H9 (cell line): ENCODE data around the gene MUC22. TPM values are rescaled to one million over a fixed set of nuclear protein-coding genes. Genes with fewer than 3 reads are reported as not detected.

Experiments
- DNase-seq: peaks from one replicate; pipeline ENCODE4 v3.0.0-alpha.2; 2017
- H2AFZ ChIP-seq: one replicate; pipeline ENCODE4 v1.6.1; 2013; ENCODE audit warnings: mild to moderate bottlenecking, low read length, control low read depth, moderate library complexity
- H2AK5ac ChIP-seq: 2 replicates; pipeline ENCODE4 v1.6.1; 2013; ENCODE audit warnings: low read length, control low read depth, mixed read lengths; ENCODE audit not compliant: insufficient read length
- H2BK120ac ChIP-seq: one replicate; pipeline ENCODE4 v1.6.1; 2013; ENCODE audit warnings: low read depth, mild to moderate bottlenecking, low read length, control low read depth, inconsistent platforms; ENCODE audit not compliant: poor library complexity, severe bottlenecking
- H2BK12ac ChIP-seq: 2 replicates; pipeline ENCODE4 v1.6.1; 2013; ENCODE audit warnings: low read length, control low read depth, mixed read lengths, low read depth; ENCODE audit not compliant: insufficient read length
- H2BK15ac ChIP-seq: 2 replicates; pipeline ENCODE4 v1.6.1; 2013; ENCODE audit warnings: low read depth, low read length, control low read depth
- H2BK20ac ChIP-seq: one replicate; pipeline ENCODE4 v1.6.1; 2013; ENCODE audit warnings: low read depth, mild to moderate bottlenecking, low read length, control low read depth, inconsistent platforms; ENCODE audit not compliant: poor library complexity, severe bottlenecking
- H2BK5ac ChIP-seq: 2 replicates; pipeline ENCODE4 v1.6.1; 2013; ENCODE audit warnings: low read length, control low read depth, mixed read lengths; ENCODE audit not compliant: insufficient read length
- H3K14ac ChIP-seq: 2 replicates; pipeline ENCODE4 v1.6.1; 2013; ENCODE audit warnings: low read length, control low read depth; ENCODE audit not compliant: insufficient read depth
- H3K18ac ChIP-seq: 2 replicates; pipeline ENCODE4 v1.6.1; 2013; ENCODE audit warnings: low read depth, mild to moderate bottlenecking, mixed read lengths, low read length, control low read depth; ENCODE audit not compliant: insufficient read length
- H3K23ac ChIP-seq: 2 replicates; pipeline ENCODE4 v1.6.1; 2013; ENCODE audit warnings: low read length, control low read depth, mixed read lengths, low read depth; ENCODE audit not compliant: insufficient read length
- H3K23me2 ChIP-seq: 2 replicates; pipeline ENCODE4 v1.6.1; 2013; ENCODE audit warnings: low read depth, mild to moderate bottlenecking, mixed read lengths, low read length, control low read depth; ENCODE audit not compliant: insufficient read length, poor library complexity, severe bottlenecking
- H3K27ac ChIP-seq: 2 replicates; pipeline ENCODE4 v1.5.1; 2013; ENCODE audit warnings: low read length, control low read depth, mixed read lengths, low read depth; ENCODE audit not compliant: insufficient read length
- H3K27me3 ChIP-seq: 2 replicates; pipeline ENCODE4 v1.6.1; 2013; ENCODE audit warnings: low read length, control low read depth, inconsistent platforms; ENCODE audit not compliant: insufficient read depth
- H3K4ac ChIP-seq: 2 replicates; pipeline ENCODE4 v1.6.1; 2013; ENCODE audit warnings: low read depth, mild to moderate bottlenecking, control low read depth, inconsistent platforms, low read length, moderate library complexity
- H3K4me1 ChIP-seq: 2 replicates; pipeline ENCODE4 v1.6.1; 2013; ENCODE audit warnings: low read length, control low read depth, inconsistent platforms; ENCODE audit not compliant: insufficient read depth
- H3K4me2 ChIP-seq: 2 replicates; pipeline ENCODE4 v1.6.1; 2013; ENCODE audit warnings: low read length, control low read depth, mixed read lengths; ENCODE audit not compliant: insufficient read length, insufficient read depth
- H3K56ac ChIP-seq: 2 replicates; pipeline ENCODE4 v1.6.1; 2013; ENCODE audit warnings: low read depth, mild to moderate bottlenecking, mixed read lengths, low read length, control low read depth; ENCODE audit not compliant: insufficient read length
- H3K79me1 ChIP-seq: 2 replicates; pipeline ENCODE4 v1.6.1; 2013; ENCODE audit warnings: low read depth, mild to moderate bottlenecking, moderate library complexity, low read length, control low read depth, inconsistent platforms; ENCODE audit not compliant: insufficient read depth, poor library complexity, severe bottlenecking
- H3K79me2 ChIP-seq: 2 replicates; pipeline ENCODE4 v1.6.1; 2013; ENCODE audit warnings: low read length, control low read depth, inconsistent platforms; ENCODE audit not compliant: insufficient read depth
- H3K9ac ChIP-seq: 2 replicates; pipeline ENCODE4 v1.6.1; 2013; ENCODE audit warnings: low read length, control low read depth, mixed read lengths; ENCODE audit not compliant: insufficient read length; ENCODE audit errors: extremely low read depth
- H3K9me3 ChIP-seq: one replicate; pipeline ENCODE4 v1.6.1; 2013; ENCODE audit warnings: low read depth, low read length, inconsistent platforms; ENCODE audit not compliant: control insufficient read depth
- H3T11ph ChIP-seq: one replicate; pipeline ENCODE4 v1.6.1; 2013; ENCODE audit warnings: mild to moderate bottlenecking, low read length, control low read depth, inconsistent platforms
- H4K20me1 ChIP-seq: one replicate; pipeline ENCODE4 v1.6.1; 2013; ENCODE audit not compliant: control insufficient read depth, insufficient read length, insufficient read depth
- H4K5ac ChIP-seq: 2 replicates; pipeline ENCODE4 v1.6.1; 2013; ENCODE audit warnings: low read depth, mild to moderate bottlenecking, mixed read lengths, low read length, control low read depth; ENCODE audit not compliant: insufficient read length
- H4K8ac ChIP-seq: replicated peaks from 2 replicates; pipeline ENCODE4 v1.6.1; 2013; ENCODE audit warnings: low read length, control low read depth, mixed read lengths, low read depth; ENCODE audit not compliant: insufficient read length
- H4K91ac ChIP-seq: 2 replicates; pipeline ENCODE4 v1.6.1; 2013; ENCODE audit warnings: low read depth, mild to moderate bottlenecking, moderate library complexity, mixed read lengths, low read length, control low read depth; ENCODE audit not compliant: insufficient read length
- H3K27ac Mint-ChIP-seq, 3 experiments: 2 replicates in 2 of 3; 3 replicates in 1 of 3; pipeline ENCODE4 v1.8.0; 2020 to 2021; ENCODE audit warnings: mixed read lengths in 3 of 3, mild to moderate bottlenecking in 1 of 3, moderate library complexity in 1 of 3
- H3K27me3 Mint-ChIP-seq: 2 replicates; pipeline ENCODE4 v1.8.0; 2021; ENCODE audit warnings: low read depth, mild to moderate bottlenecking, moderate library complexity, mixed read lengths
- H3K36me3 Mint-ChIP-seq, 3 experiments: 2 replicates in 2 of 3; 3 replicates in 1 of 3; pipeline ENCODE4 v1.8.0; 2020 to 2021; ENCODE audit warnings: low read depth in 3 of 3, mixed read lengths in 3 of 3; ENCODE audit not compliant: insufficient read depth in 1 of 3
- H3K4me1 Mint-ChIP-seq, 2 experiments: 2 replicates each; pipeline ENCODE4 v1.8.0; 2020; ENCODE audit warnings: mixed read lengths in 2 of 2
- H3K4me3 Mint-ChIP-seq, 2 experiments: 2 replicates in 1 of 2; 3 replicates in 1 of 2; pipeline ENCODE4 v1.8.0; 2020 to 2021; ENCODE audit warnings: mild to moderate bottlenecking in 2 of 2, mixed read lengths in 2 of 2, moderate library complexity in 1 of 2
- H3K9me3 Mint-ChIP-seq, 2 experiments: 2 replicates in 1 of 2; 3 replicates in 1 of 2; pipeline ENCODE4 v1.8.0; 2020; ENCODE audit warnings: mild to moderate bottlenecking in 2 of 2, mixed read lengths in 2 of 2, moderate library complexity in 1 of 2
- WGBS: extraction: QIAGEN DNeasy Blood & Tissue Kit; methylation state at CpG from one replicate; pipeline ENCODE4 v1.1.7; 2013; ENCODE audit warnings: missing lambda C conversion rate, low lambda C conversion rate, mixed read lengths; ENCODE audit not compliant: insufficient read length; ENCODE audit errors: extremely low coverage; 5-methylcytosine and 5-hydroxymethylcytosine counted together
- long read RNA-seq: library from polyadenylated mRNA; unstranded; transcript quantifications from one replicate; pipeline ENCODE4 v2.0.0, GENCODE V29; 2020
- total RNA-seq: library from RNA; stranded (reverse); gene quantifications from 2 replicates; pipeline ENCODE4 v1.2.1, GENCODE V29; 2021
- TF ChIP-seq, protein P1 (sequence below): fragments of 200-600 bp; sonication (generic); conservative IDR thresholded peaks from 3 replicates; pipeline ENCODE4 v1.8.0; 2021; ENCODE audit warnings: antibody characterized with exemption, mild to moderate bottlenecking

The MUC22 gene
- not detected in 2 replicates for total RNA-seq
- long read RNA-seq, result 0 reads

- Histone ChIP-seq H3K18ac (no peak within 1 kb of the TSS), H2BK5ac (no peak within 1 kb of the TSS), H3K56ac (no peak within 1 kb of the TSS), H2BK15ac (no peak within 1 kb of the TSS), H3K27me3 (no peaks in the 10 kb centered on the region), H2AK5ac (no peak within 1 kb of the TSS), H3K4me1 (no peaks in the 10 kb centered on the region), H4K8ac (no peak within 1 kb of the TSS), H3T11ph (no peak within 1 kb of the TSS), H3K4ac (no peak within 1 kb of the TSS), H4K5ac (no peak within 1 kb of the TSS), H4K20me1 (no peaks in the 10 kb centered on the region), H3K23ac (no peak within 1 kb of the TSS), H4K91ac (no peak within 1 kb of the TSS), H3K27ac (no peak within 1 kb of the TSS), H2BK20ac (no peak within 1 kb of the TSS), H2BK120ac (no peak within 1 kb of the TSS), H3K9ac (no peak within 1 kb of the TSS), H3K79me1 (no peaks in the 10 kb centered on the region), H3K14ac (no peak within 1 kb of the TSS), H3K79me2 (no peaks in the 10 kb centered on the region), H3K23me2 (no peaks in the 10 kb centered on the region), H2AFZ (no peak within 1 kb of the TSS), H2BK12ac (no peak within 1 kb of the TSS), H3K9me3 (no peaks in the 10 kb centered on the region), H3K4me2 (no peak within 1 kb of the TSS)
- Mint-ChIP-seq H3K36me3 (no peaks in the 10 kb centered on the region), H3K27me3 (peaks cover 7% of the 10 kb centered on the region), H3K9me3 (peaks cover 0 to 3% of the 10 kb centered on the region in 2 experiments; a peak in 2 of 5 replicates), H3K4me3 (no peak within 1 kb of the TSS), H3K4me1 (0 out of 4 replicates have a peak, but pooled peaks cover 0 to 2% of the 10 kb centered on the region in 2 experiments), H3K27ac (no peak within 1 kb of the TSS)
- no peak for DNase-seq
- TF ChIP-seq, protein P1, sequence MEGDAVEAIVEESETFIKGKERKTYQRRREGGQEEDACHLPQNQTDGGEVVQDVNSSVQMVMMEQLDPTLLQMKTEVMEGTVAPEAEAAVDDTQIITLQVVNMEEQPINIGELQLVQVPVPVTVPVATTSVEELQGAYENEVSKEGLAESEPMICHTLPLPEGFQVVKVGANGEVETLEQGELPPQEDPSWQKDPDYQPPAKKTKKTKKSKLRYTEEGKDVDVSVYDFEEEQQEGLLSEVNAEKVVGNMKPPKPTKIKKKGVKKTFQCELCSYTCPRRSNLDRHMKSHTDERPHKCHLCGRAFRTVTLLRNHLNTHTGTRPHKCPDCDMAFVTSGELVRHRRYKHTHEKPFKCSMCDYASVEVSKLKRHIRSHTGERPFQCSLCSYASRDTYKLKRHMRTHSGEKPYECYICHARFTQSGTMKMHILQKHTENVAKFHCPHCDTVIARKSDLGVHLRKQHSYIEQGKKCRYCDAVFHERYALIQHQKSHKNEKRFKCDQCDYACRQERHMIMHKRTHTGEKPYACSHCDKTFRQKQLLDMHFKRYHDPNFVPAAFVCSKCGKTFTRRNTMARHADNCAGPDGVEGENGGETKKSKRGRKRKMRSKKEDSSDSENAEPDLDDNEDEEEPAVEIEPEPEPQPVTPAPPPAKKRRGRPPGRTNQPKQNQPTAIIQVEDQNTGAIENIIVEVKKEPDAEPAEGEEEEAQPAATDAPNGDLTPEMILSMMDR, result no peak
- no CpG with 5 or more reads among the region's 4 CpGs for WGBS
Measured at GRCh38 chr6:31010393-31011060, at the start of gene MUC22. TSS of gene MUC22 (plus strand) at chr6:31010474. CDS start at chr6:31010707, 233 bp downstream.
